ENCODE measurements around the gene MED9. TPM values are rescaled to one million over a fixed set of nuclear protein-coding genes. Genes with fewer than 3 reads are reported as not detected.

MED9 gene
- total and polyA plus RNA-seq, 2 donors (not counting 3 experiments of a cell fraction or from before 2014, with no cell fraction given), result 15.1 to 18.2 TPM

DNA sequence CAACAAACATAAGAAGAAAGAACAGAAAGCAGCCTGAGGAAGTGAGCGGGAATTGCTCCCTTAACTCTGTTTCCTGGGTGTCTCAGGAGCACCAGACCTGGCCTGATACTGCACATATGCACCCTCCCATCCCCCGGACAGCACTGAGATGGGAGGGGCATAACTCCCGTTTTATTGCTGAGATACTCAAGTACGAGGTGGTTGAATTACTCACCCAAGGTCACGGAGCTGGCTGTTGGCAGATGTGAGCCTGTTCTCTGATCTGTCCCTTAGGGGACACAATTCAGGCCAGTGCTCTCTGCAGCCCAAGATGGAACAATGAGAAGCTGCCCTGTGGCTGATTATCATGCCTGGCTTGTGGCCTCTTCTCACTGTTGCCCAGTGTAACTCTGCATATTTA lies 9.1 kb upstream of the MED9 start:
- ChIA-PET CTCF (interaction anchor here (1.0 to 1.7 kb wide), 4 partner anchors 29 to 111 kb away, joined by 3 to 6 read pairs (median 4); partner anchors contain the start of gene RASD1), POLR2A (no interaction called here)
- DNase-seq (ENCODE audit: low read depth, low spot score), result no peak
- Histone ChIP-seq H3K27ac (ENCODE audit: insufficient read depth, low read depth, low read length) (no peak overlapping the region), H3K4me2 (ENCODE audit: insufficient read depth, low read length) (no peak overlapping the region), H3K9ac (replicated peaks; ENCODE audit: extremely low read depth, insufficient read depth, low read length) (no peak overlapping the region), H3K4me3 (replicated peaks in 1 of 3; ENCODE audit: insufficient read depth in 1 of 3, low read depth in 1 of 3, low read length in 3 of 3) (no peak overlapping the region), H4K20me1 (replicated peaks; ENCODE audit: control insufficient read depth, extremely low read depth, insufficient read depth, low read length) (no peaks in the 10 kb centered on the region), H2AFZ (ENCODE audit: low read depth, low read length) (no peak overlapping the region), H3K9me1 (replicated peaks; ENCODE audit: control insufficient read depth, extremely low read depth, insufficient read depth, low read length) (no peaks in the 10 kb centered on the region), H3K4me1 (ENCODE audit: control insufficient read depth, extremely low read depth, insufficient read depth, low read length) (no peaks in the 10 kb centered on the region), H3K79me2 (ENCODE audit: control insufficient read depth, insufficient read depth, low read length) (no peaks in the 10 kb centered on the region), H3K9me3 (replicated peaks; ENCODE audit: control insufficient read depth, insufficient read depth, low read length) (no peaks in the 10 kb centered on the region), H3K36me3 (ENCODE audit: control insufficient read depth in 2 of 2, extremely low read depth in 1 of 2, insufficient read depth in 2 of 2, low read length in 2 of 2) (no peaks in the 10 kb centered on the region), H3K27me3 (ENCODE audit: control insufficient read depth in 2 of 2, insufficient read depth in 2 of 2, low read length in 2 of 2) (peaks cover 37 to 47% of the 10 kb centered on the region in 2 experiments)
- no TSS peak for BruUV-seq (replicated peaks)
- FAIRE-seq, result no peak
- no peak for TF ChIP-seq POLR2A (IDR thresholded peaks at IDR 0.05; ENCODE audit: low read depth, low read length)
- TF ChIP-seq, protein P1, sequence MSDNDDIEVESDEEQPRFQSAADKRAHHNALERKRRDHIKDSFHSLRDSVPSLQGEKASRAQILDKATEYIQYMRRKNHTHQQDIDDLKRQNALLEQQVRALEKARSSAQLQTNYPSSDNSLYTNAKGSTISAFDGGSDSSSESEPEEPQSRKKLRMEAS (IDR thresholded peaks at IDR 0.05; ENCODE audit: insufficient read depth, insufficient read length), result no peak
- dilution Hi-C loops (cut with MboI; ENCODE audit: extremely low pct_ligation_motif_present, low sequenced_read_pairs) (loop anchor here (10.0 kb wide), 1 partner anchor 93 kb away; no protein-coding TSS in a partner anchor), intact Hi-C loops (cut with micrococcal nuclease) (loop anchor here (5.0 kb wide), 1 partner anchor 60 kb away; no protein-coding TSS in a partner anchor)

- ChIA-PET POLR2A (no interaction called here), CTCF (interaction anchor here (1.7 kb wide), 1 partner anchor 28 kb away, joined by 6 read pairs; the partner anchor contains the start of gene RASD1)
- no peaks in the 10 kb centered on the region for H3K9me3 ChIP-seq (replicated peaks; ENCODE audit: control insufficient read depth, insufficient read depth, low read length)
- no peak overlapping the region for H3K4me2 ChIP-seq (ENCODE audit: insufficient read depth, low read length)
- no peaks in the 10 kb centered on the region for H3K4me1 ChIP-seq (ENCODE audit: control insufficient read depth, extremely low read depth, insufficient read depth, low read length)
- H3K79me2 ChIP-seq (ENCODE audit: control insufficient read depth, insufficient read depth, low read length), result no peaks in the 10 kb centered on the region
- FAIRE-seq (no peak), DNase-seq (ENCODE audit: low read depth, low spot score) (no peak)
- no peak overlapping the region for H3K4me3 ChIP-seq (replicated peaks in 1 of 3; ENCODE audit: insufficient read depth in 1 of 3, low read depth in 1 of 3, low read length in 3 of 3)
- H3K36me3 ChIP-seq (ENCODE audit: control insufficient read depth in 2 of 2, extremely low read depth in 1 of 2, insufficient read depth in 2 of 2, low read length in 2 of 2), result no peaks in the 10 kb centered on the region
- no peaks in the 10 kb centered on the region for H3K9me1 ChIP-seq (replicated peaks; ENCODE audit: control insufficient read depth, extremely low read depth, insufficient read depth, low read length)
- BruUV-seq (replicated peaks), result no TSS peak
- intact Hi-C loops (cut with micrococcal nuclease) (loop anchor here (5.0 kb wide), 1 partner anchor 59 kb away; no protein-coding TSS in a partner anchor), dilution Hi-C loops (cut with MboI; ENCODE audit: extremely low pct_ligation_motif_present, low sequenced_read_pairs) (loop anchor here (10.0 kb wide), 1 partner anchor 94 kb away; no protein-coding TSS in a partner anchor)
- no peak overlapping the region for H3K27ac ChIP-seq (ENCODE audit: insufficient read depth, low read depth, low read length)
- no peak for TF ChIP-seq POLR2AphosphoS5 (IDR thresholded peaks at IDR 0.05; ENCODE audit: insufficient read depth, low read depth, low read length)
- no peak for TF ChIP-seq CTCF (IDR thresholded peaks at IDR 0.05; ENCODE audit: extremely low read depth in 1 of 2, insufficient read depth in 1 of 2, low read depth in 1 of 2, low read length in 2 of 2)
- TF ChIP-seq GATA2 (IDR thresholded peaks at IDR 0.05; ENCODE audit: insufficient read depth, insufficient read length, low read depth, low read length), result no peak
- no peak for TF ChIP-seq POLR2A (IDR thresholded peaks at IDR 0.05; ENCODE audit: low read depth, low read length)
- TF ChIP-seq, protein P1 (IDR thresholded peaks at IDR 0.05; ENCODE audit: insufficient read depth, insufficient read length), result no peak
- TF ChIP-seq EZH2 (IDR thresholded peaks at IDR 0.05; ENCODE audit: borderline replicate concordance, low read depth, low read length, severe bottlenecking), result no peak
- TF ChIP-seq JUN (IDR thresholded peaks at IDR 0.05; ENCODE audit: borderline replicate concordance, insufficient read depth, insufficient read length, low read depth), result no peak
- no peak for TF ChIP-seq MYC (IDR thresholded peaks at IDR 0.05; ENCODE audit: low read depth, low read length)
- no peak for TF ChIP-seq FOS (IDR thresholded peaks at IDR 0.05; ENCODE audit: borderline replicate concordance, insufficient read depth, low read length)
- H3K9ac ChIP-seq (replicated peaks; ENCODE audit: extremely low read depth, insufficient read depth, low read length), result no peak overlapping the region
- H4K20me1 ChIP-seq (replicated peaks; ENCODE audit: control insufficient read depth, extremely low read depth, insufficient read depth, low read length), result no peaks in the 10 kb centered on the region
- H3K27me3 ChIP-seq (ENCODE audit: control insufficient read depth in 2 of 2, insufficient read depth in 2 of 2, low read length in 2 of 2), result peaks cover 38 to 51% of the 10 kb centered on the region in 2 experiments
- no peak overlapping the region for H2AFZ ChIP-seq (ENCODE audit: low read depth, low read length)
These were observed 8.4 kb upstream of the MED9 start for GRCh38 chr17:17468217-17469010.

Measured in endothelial cell of umbilical vein (primary cell).